ENCODE results near the gene SPP1.

GRCh38 chr4:87943660-87944149 is 31.8 kb upstream of the SPP1 start:
- TF ChIP-seq POLR2A (IDR thresholded peaks at IDR 0.05) = no peak
- TF ChIP-seq, protein P1, sequence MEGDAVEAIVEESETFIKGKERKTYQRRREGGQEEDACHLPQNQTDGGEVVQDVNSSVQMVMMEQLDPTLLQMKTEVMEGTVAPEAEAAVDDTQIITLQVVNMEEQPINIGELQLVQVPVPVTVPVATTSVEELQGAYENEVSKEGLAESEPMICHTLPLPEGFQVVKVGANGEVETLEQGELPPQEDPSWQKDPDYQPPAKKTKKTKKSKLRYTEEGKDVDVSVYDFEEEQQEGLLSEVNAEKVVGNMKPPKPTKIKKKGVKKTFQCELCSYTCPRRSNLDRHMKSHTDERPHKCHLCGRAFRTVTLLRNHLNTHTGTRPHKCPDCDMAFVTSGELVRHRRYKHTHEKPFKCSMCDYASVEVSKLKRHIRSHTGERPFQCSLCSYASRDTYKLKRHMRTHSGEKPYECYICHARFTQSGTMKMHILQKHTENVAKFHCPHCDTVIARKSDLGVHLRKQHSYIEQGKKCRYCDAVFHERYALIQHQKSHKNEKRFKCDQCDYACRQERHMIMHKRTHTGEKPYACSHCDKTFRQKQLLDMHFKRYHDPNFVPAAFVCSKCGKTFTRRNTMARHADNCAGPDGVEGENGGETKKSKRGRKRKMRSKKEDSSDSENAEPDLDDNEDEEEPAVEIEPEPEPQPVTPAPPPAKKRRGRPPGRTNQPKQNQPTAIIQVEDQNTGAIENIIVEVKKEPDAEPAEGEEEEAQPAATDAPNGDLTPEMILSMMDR (IDR thresholded peaks at IDR 0.05 in 4 of 5, conservative IDR thresholded peaks at IDR 0.05 in 1 of 5) = no peak

Data from gastrocnemius medialis (tissue), 4 donors.